ENCODE results near the gene GPATCH2.

GRCh38 chr1:217418269-217419193 lies 212.4 kb downstream of the GPATCH2 start:
- TF ChIP-seq CTCF (IDR thresholded peaks at IDR 0.05; ENCODE audit: low read depth, low read length) (no peak), POLR2A (IDR thresholded peaks at IDR 0.05; ENCODE audit: extremely low read depth, insufficient read length) (no peak), MAX (IDR thresholded peaks at IDR 0.05; ENCODE audit: low read depth, low read length) (no peak), MYC (IDR thresholded peaks at IDR 0.05; ENCODE audit: low read depth, low read length) (no peak)

All from NB4 (cell line).